Liver (tissue), 3 donors: ENCODE results near the gene FBXL13.

Source experiments
- HNF4A ChIP-seq, 2 donors: conservative IDR thresholded peaks; 2 replicates each; pipeline ENCODE4 v1.6.1; 2016; ENCODE audit warnings: antibody characterized with exemption in 2 of 2, mild to moderate bottlenecking in 2 of 2
- HNF4G ChIP-seq: IDR thresholded peaks from 2 replicates; pipeline ENCODE4 v1.6.1; 2016; ENCODE audit warnings: antibody characterized with exemption
- JUND ChIP-seq, 2 donors: IDR thresholded peaks; 2 replicates each; pipeline ENCODE4 v1.6.1; 2016; ENCODE audit warnings: antibody characterized with exemption in 2 of 2
- RAD21 ChIP-seq, 2 donors: IDR thresholded peaks; 2 replicates each; pipeline ENCODE4 v1.6.1; 2016; ENCODE audit warnings: antibody characterized with exemption in 2 of 2, mild to moderate bottlenecking in 2 of 2
- SP1 ChIP-seq: IDR thresholded peaks from 2 replicates; pipeline ENCODE4 v1.6.1; 2018; ENCODE audit warnings: antibody characterized with exemption, mild to moderate bottlenecking
- TAF1 ChIP-seq: conservative IDR thresholded peaks from 2 replicates; pipeline ENCODE4 v1.6.1; 2016; ENCODE audit warnings: antibody characterized with exemption, mild to moderate bottlenecking
- YY1 ChIP-seq: IDR thresholded peaks from 2 replicates; pipeline ENCODE4 v1.6.1; 2016; ENCODE audit warnings: antibody characterized with exemption, mild to moderate bottlenecking
- TF ChIP-seq, protein P1 (sequence below): fragments of 150-350 bp; IDR thresholded peaks from 2 replicates; pipeline ENCODE4 v1.5.1; 2017; ENCODE audit warnings: improper control_type of control experiment, low read depth, low read length; ENCODE audit not compliant: missing input control
- TF ChIP-seq, protein P2 (sequence below): IDR thresholded peaks from 2 replicates; pipeline ENCODE4 v1.6.1; 2016; ENCODE audit warnings: antibody characterized with exemption
- TF ChIP-seq, protein P3 (sequence below): IDR thresholded peaks from 2 replicates; pipeline ENCODE4 v1.6.1; 2016; ENCODE audit warnings: antibody characterized with exemption
- TF ChIP-seq, protein P4 (sequence below): IDR thresholded peaks from 2 replicates; pipeline ENCODE4 v1.6.1; 2016; ENCODE audit warnings: antibody characterized with exemption, mild to moderate bottlenecking
- donor health status: healthy.
- donor health status: healthy.

DNA sequence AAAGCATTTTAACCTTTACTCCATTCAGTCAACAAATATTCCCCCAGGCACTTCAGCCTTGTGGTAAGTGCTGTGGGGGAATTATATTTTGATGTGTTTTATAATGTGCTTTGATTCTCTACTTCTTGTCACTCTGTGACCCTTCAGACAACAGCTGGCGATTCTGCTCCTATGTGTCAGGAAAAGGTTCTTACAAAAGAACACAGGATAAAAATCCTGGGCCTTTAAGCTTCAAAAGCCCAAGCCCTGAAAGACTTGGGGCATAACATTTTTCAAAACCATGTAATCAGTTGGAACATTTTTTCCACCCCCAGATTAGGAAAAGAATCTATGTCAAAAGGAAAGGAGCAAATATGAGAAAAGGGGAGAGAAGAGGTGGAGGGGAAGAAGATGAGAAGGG lies 199.6 kb downstream of the FBXL13 start:
- TF ChIP-seq TAF1 = no peak
- TF ChIP-seq, protein P1, sequence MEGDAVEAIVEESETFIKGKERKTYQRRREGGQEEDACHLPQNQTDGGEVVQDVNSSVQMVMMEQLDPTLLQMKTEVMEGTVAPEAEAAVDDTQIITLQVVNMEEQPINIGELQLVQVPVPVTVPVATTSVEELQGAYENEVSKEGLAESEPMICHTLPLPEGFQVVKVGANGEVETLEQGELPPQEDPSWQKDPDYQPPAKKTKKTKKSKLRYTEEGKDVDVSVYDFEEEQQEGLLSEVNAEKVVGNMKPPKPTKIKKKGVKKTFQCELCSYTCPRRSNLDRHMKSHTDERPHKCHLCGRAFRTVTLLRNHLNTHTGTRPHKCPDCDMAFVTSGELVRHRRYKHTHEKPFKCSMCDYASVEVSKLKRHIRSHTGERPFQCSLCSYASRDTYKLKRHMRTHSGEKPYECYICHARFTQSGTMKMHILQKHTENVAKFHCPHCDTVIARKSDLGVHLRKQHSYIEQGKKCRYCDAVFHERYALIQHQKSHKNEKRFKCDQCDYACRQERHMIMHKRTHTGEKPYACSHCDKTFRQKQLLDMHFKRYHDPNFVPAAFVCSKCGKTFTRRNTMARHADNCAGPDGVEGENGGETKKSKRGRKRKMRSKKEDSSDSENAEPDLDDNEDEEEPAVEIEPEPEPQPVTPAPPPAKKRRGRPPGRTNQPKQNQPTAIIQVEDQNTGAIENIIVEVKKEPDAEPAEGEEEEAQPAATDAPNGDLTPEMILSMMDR = no peak
- no peak for TF ChIP-seq HNF4G
- TF ChIP-seq RAD21 (IDR thresholded peaks at IDR 0.05) = no peak
- TF ChIP-seq, protein P2, sequence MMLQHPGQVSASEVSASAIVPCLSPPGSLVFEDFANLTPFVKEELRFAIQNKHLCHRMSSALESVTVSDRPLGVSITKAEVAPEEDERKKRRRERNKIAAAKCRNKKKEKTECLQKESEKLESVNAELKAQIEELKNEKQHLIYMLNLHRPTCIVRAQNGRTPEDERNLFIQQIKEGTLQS = no peak
- TF ChIP-seq JUND (IDR thresholded peaks at IDR 0.05) = no peak
- no peak for TF ChIP-seq HNF4A (conservative IDR thresholded peaks at IDR 0.05)
- TF ChIP-seq, protein P3, sequence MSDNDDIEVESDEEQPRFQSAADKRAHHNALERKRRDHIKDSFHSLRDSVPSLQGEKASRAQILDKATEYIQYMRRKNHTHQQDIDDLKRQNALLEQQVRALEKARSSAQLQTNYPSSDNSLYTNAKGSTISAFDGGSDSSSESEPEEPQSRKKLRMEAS = no peak
- TF ChIP-seq, protein P4, sequence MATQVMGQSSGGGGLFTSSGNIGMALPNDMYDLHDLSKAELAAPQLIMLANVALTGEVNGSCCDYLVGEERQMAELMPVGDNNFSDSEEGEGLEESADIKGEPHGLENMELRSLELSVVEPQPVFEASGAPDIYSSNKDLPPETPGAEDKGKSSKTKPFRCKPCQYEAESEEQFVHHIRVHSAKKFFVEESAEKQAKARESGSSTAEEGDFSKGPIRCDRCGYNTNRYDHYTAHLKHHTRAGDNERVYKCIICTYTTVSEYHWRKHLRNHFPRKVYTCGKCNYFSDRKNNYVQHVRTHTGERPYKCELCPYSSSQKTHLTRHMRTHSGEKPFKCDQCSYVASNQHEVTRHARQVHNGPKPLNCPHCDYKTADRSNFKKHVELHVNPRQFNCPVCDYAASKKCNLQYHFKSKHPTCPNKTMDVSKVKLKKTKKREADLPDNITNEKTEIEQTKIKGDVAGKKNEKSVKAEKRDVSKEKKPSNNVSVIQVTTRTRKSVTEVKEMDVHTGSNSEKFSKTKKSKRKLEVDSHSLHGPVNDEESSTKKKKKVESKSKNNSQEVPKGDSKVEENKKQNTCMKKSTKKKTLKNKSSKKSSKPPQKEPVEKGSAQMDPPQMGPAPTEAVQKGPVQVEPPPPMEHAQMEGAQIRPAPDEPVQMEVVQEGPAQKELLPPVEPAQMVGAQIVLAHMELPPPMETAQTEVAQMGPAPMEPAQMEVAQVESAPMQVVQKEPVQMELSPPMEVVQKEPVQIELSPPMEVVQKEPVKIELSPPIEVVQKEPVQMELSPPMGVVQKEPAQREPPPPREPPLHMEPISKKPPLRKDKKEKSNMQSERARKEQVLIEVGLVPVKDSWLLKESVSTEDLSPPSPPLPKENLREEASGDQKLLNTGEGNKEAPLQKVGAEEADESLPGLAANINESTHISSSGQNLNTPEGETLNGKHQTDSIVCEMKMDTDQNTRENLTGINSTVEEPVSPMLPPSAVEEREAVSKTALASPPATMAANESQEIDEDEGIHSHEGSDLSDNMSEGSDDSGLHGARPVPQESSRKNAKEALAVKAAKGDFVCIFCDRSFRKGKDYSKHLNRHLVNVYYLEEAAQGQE = no peak
- TF ChIP-seq SP1 = no peak
- TF ChIP-seq YY1 = no peak
